B cell (primary cell): ENCODE measurements around the gene CASKIN1. TPM values are rescaled to one million over a fixed set of nuclear protein-coding genes. Genes with fewer than 3 reads are reported as not detected.

Experiments used
- ATAC-seq: fragments of 200-7000 bp; cut with Tn5 transposase; one replicate; pipeline ENCODE4 v1.10.0; 2021; ENCODE audit warnings: low read depth, mild to moderate bottlenecking, moderate number of reproducible peaks, moderate library complexity
- CTCF ChIA-PET: fragments of 350-600 bp; sonication (Branson Sonifier 250); formaldehyde crosslinking; loops from one replicate; lab custom pipeline; 2021; ENCODE audit warnings: antibody characterized with exemption, inconsistent platforms; lab: Charles Lee
- POLR2A ChIA-PET: fragments of 350-600 bp; sonication (Branson Sonifier 250); formaldehyde crosslinking; loops from one replicate; lab custom pipeline; 2021; ENCODE audit warnings: antibody characterized with exemption; lab: Charles Lee
- DNase-seq: peaks from one replicate; pipeline ENCODE4 v3.0.0; 2013
- H2AFZ ChIP-seq: 2 replicates; pipeline ENCODE4 v1.6.1; 2012; ENCODE audit warnings: mild to moderate bottlenecking, low read depth, low read length; ENCODE audit not compliant: insufficient read depth, poor library complexity, severe bottlenecking
- H3K27ac ChIP-seq, 2 donors: 1 replicate in 1 of 2; 2 replicates in 1 of 2; pipeline ENCODE4 v1.5.1; 2012 to 2013; ENCODE audit warnings: low read length in 2 of 2, mild to moderate bottlenecking in 2 of 2, moderate library complexity in 1 of 2
- H3K27me3 ChIP-seq, 4 experiments: fragments of 200-600 bp in 1 of 4; sonication (generic) in 1 of 4; replicated peaks in 1 of 4; 1 replicate in 2 of 4; 2 replicates in 2 of 4; pipeline versions ENCODE4 v1.6.1 to v1.7.0; 2013 to 2016; ENCODE audit warnings: low read length in 3 of 4, mild to moderate bottlenecking in 2 of 4, mixed read lengths in 1 of 4, moderate library complexity in 1 of 4; ENCODE audit not compliant: insufficient read depth in 4 of 4, control insufficient read depth in 3 of 4; ENCODE audit errors: control extremely low read depth in 1 of 4
- H3K36me3 ChIP-seq, 2 experiments: replicated peaks in 1 of 2; 1 replicate in 1 of 2; 2 replicates in 1 of 2; pipeline versions ENCODE4 v1.6.1 to v1.7.1; 2013; ENCODE audit warnings: low read length in 1 of 2; ENCODE audit not compliant: insufficient read depth in 2 of 2, control insufficient read depth in 1 of 2; ENCODE audit errors: control extremely low read depth in 1 of 2, extremely low read depth in 1 of 2
- H3K4me1 ChIP-seq, 2 donors: fragments of 200-600 bp in 1 of 2; sonication (generic) in 1 of 2; 1 replicate in 1 of 2; 2 replicates in 1 of 2; pipeline versions ENCODE4 v1.5.1 to v1.6.1; 2013 to 2017; ENCODE audit warnings: low read length in 2 of 2; ENCODE audit not compliant: control insufficient read depth in 2 of 2, insufficient read depth in 2 of 2
- H3K4me2 ChIP-seq: replicated peaks from 2 replicates; pipeline ENCODE3; 2012; ENCODE audit warnings: mild to moderate bottlenecking, low read depth, low read length; ENCODE audit not compliant: poor library complexity, severe bottlenecking
- H3K4me3 ChIP-seq, 5 experiments: fragments of 200-600 bp in 1 of 5; sonication (generic) in 1 of 5; 1 replicate in 3 of 5; 2 replicates in 2 of 5; pipeline versions ENCODE4 v1.5.1 to v1.7.0; 2011 to 2016; ENCODE audit warnings: low read length in 4 of 5, mild to moderate bottlenecking in 4 of 5, low read depth in 2 of 5, control low read depth in 1 of 5, moderate library complexity in 1 of 5; ENCODE audit not compliant: insufficient read depth in 1 of 5; ENCODE audit errors: control extremely low read depth in 1 of 5, extremely low read depth in 1 of 5
- H3K79me2 ChIP-seq: fragments of 200-600 bp; sonication (generic); one replicate; pipeline ENCODE4 v1.6.0; 2016; ENCODE audit warnings: low read length; ENCODE audit not compliant: control insufficient read depth, insufficient read depth
- H3K9ac ChIP-seq: fragments of 200-600 bp; sonication (generic); 2 replicates; pipeline ENCODE4 v1.6.1; 2017; ENCODE audit warnings: mild to moderate bottlenecking, low read length, moderate library complexity
- H3K9me3 ChIP-seq, 3 donors: one replicate each; pipeline versions ENCODE4 v1.6.1 to v1.7.1; 2013; ENCODE audit warnings: low read length in 2 of 3; ENCODE audit not compliant: control insufficient read depth in 2 of 3, insufficient read depth in 1 of 3; ENCODE audit errors: control extremely low read depth in 1 of 3
- H4K20me1 ChIP-seq: 2 replicates; pipeline ENCODE4 v1.6.0; 2012; ENCODE audit warnings: mild to moderate bottlenecking, low read length; ENCODE audit not compliant: insufficient read depth, control insufficient read depth, poor library complexity, severe bottlenecking
- H3K27ac Mint-ChIP-seq: one replicate; pipeline ENCODE4 v1.8.0; 2021; ENCODE audit warnings: mixed read lengths
- H3K27me3 Mint-ChIP-seq: one replicate; pipeline ENCODE4 v1.8.0; 2021; ENCODE audit warnings: mixed read lengths
- H3K4me1 Mint-ChIP-seq: one replicate; pipeline ENCODE4 v1.8.0; 2021; ENCODE audit warnings: mixed read lengths
- H3K4me3 Mint-ChIP-seq: one replicate; pipeline ENCODE4 v1.8.0; 2021; ENCODE audit warnings: mixed read lengths
- H3K9me3 Mint-ChIP-seq: one replicate; pipeline ENCODE4 v1.8.0; 2022; ENCODE audit warnings: mixed read lengths; ENCODE audit not compliant: insufficient read depth
- CTCF ChIP-seq: fragments of 200-600 bp; IDR thresholded peaks from one replicate; pipeline ENCODE4 v1.8.0; 2022; ENCODE audit warnings: antibody characterized with exemption, mild to moderate bottlenecking
- EZH2 ChIP-seq: IDR thresholded peaks from 2 replicates; pipeline ENCODE4 v1.6.1; 2012; ENCODE audit warnings: borderline replicate concordance, low read depth, mild to moderate bottlenecking, moderate library complexity, low read length; ENCODE audit not compliant: insufficient read depth, poor library complexity, severe bottlenecking
- WGBS: methylation state at CpG from one replicate; pipeline ENCODE4 v1.1.5; 2013; ENCODE audit warnings: missing lambda C conversion rate; ENCODE audit not compliant: insufficient coverage; 5-methylcytosine and 5-hydroxymethylcytosine counted together
- intact Hi-C: fragments of 100-400 bp; cut with micrococcal nuclease; formaldehyde crosslinking; loops from one replicate; pipeline ENCODE4 v1.10.0; 2022
- polyA plus RNA-seq: library from polyadenylated mRNA; depleted of rRNA; stranded (reverse); fragments of >200 nt; gene quantifications from 2 replicates; pipeline ENCODE4 v1.2.3, GENCODE V29; 2012
- total RNA-seq, 2 donors: library from RNA; stranded (reverse); fragments of 120-200 nt in 1 of 2; gene quantifications; 1 replicate in 1 of 2; 2 replicates in 1 of 2; pipeline versions ENCODE4 v1.2.3 to v1.2.4, GENCODE V29; 2013 to 2022

The CASKIN1 gene
- total and polyA plus RNA-seq, 2 donors (not counting 1 experiment from before 2014, with no cell fraction given), result 0.01 TPM; not detected in 1

DNA sequence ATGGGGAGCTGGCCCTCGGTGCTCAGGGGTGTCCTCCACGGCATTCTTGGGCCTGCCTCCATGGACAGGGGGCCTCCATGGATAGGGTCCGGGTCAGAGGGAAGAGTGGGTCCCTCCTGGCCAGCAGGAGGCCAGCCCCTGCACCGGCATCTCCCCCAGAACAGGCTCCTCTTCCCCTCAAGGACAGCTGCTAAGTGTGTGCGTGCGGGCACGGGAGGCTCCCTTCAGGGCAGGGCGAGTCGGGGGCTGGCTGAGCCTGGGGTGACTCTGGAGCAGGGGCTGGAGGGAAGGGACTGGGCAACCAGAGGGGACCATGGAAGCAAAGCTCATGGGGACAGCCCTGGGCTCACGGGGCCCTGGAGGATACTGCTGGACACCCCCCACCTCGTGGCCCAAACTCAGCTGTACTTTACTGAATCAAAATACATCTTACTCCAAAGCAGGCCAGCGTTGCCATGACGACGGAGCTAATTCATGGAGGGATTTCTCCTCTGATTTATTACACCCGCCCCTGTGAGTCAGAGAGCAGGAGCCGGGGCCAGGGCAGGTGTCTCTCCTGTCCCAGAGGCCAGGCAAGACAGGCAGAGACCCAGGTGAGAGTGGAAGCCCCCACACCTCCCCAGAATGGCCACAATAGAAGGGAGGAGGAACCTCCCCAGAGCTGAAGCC lies 2.1 kb downstream of the CASKIN1 start:
- H3K4me1 Mint-ChIP-seq, result peaks cover 10% of the 10 kb centered on the region
- peaks cover 12 to 22% of the 10 kb centered on the region in 2 donors for H3K4me1 ChIP-seq
- peaks cover 28% of the 10 kb centered on the region for H3K27me3 Mint-ChIP-seq
- no peak overlapping the region for H3K9ac ChIP-seq
- H3K79me2 ChIP-seq, result no peaks in the 10 kb centered on the region
- peak overlapping the region; percentile 78 for H3K4me3 Mint-ChIP-seq
- no peak overlapping the region for H3K4me3 ChIP-seq
- CTCF ChIA-PET, result interaction anchor here (0.6 to 4.7 kb wide), 28 partner anchors 10 to 325 kb away, joined by 3 to 71 read pairs (median 4); partner anchors contain the start of genes AMDHD2, ATP6V0C, BRICD5 and CCNF
- no peak overlapping the region for H3K4me2 ChIP-seq
- no peaks in the 10 kb centered on the region for H4K20me1 ChIP-seq
- POLR2A ChIA-PET, result interaction anchor here (1.0 to 1.1 kb wide), 2 partner anchors 11 to 307 kb away, joined by 3 read pairs; partner anchors contain the start of gene MLST8
- DNase-seq (no peak), ATAC-seq (no peak)
- no peak overlapping the region for H3K27ac ChIP-seq
- peaks cover 0 to 50% (median 20%) of the 10 kb centered on the region in 4 experiments for H3K27me3 ChIP-seq
- H3K36me3 ChIP-seq, result no peaks in the 10 kb centered on the region
- peaks cover 0 to 6% (median 0%) of the 10 kb centered on the region in 3 donors for H3K9me3 ChIP-seq
- no peak for TF ChIP-seq EZH2
- no peak for TF ChIP-seq CTCF
- no peaks in the 10 kb centered on the region for H3K9me3 Mint-ChIP-seq
- WGBS, result 75% methylated on average over 14 of the region's 16 CpGs
- no peak overlapping the region for H3K27ac Mint-ChIP-seq
- intact Hi-C loops, result loop anchor here (10.0 kb wide), 2 partner anchors 151 to 411 kb away; partner anchors contain the start of gene ABCA3
- H2AFZ ChIP-seq, result no peak overlapping the region

DNA sequence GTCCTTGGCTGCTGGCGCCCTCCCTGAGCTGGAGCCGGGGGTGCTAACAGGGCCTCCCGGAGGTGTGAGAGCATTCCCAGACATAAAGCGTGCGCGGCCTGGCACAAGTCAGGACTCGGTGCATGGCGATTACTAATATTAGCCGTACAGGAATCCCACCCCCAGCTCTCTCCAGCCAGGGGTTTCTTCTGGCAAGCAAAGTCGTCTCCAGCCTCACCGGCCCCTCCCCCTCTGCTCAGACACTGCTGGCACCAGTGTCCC lies 5.0 kb downstream of the CASKIN1 start:
- intact Hi-C loops, result loop anchor here (10.0 kb wide), 2 partner anchors 153 to 413 kb away; partner anchors contain the start of gene ABCA3
- H3K9ac ChIP-seq, result no peak overlapping the region
- H3K4me3 ChIP-seq, result no peak overlapping the region
- H3K36me3 ChIP-seq, result no peaks in the 10 kb centered on the region
- H3K27ac Mint-ChIP-seq, result no peak overlapping the region
- peaks cover 7% of the 10 kb centered on the region for H3K4me1 Mint-ChIP-seq
- POLR2A ChIA-PET, result no interaction called here
- TF ChIP-seq EZH2, result no peak
- TF ChIP-seq CTCF, result no peak
- no peak for DNase-seq
- no peaks in the 10 kb centered on the region for H4K20me1 ChIP-seq
- ATAC-seq, result no peak
- CTCF ChIA-PET, result no interaction called here
- H3K27me3 Mint-ChIP-seq, result peaks cover 12% of the 10 kb centered on the region
- peaks cover 0 to 6% (median 0%) of the 10 kb centered on the region in 3 donors for H3K9me3 ChIP-seq
- no peak overlapping the region for H2AFZ ChIP-seq
- H3K4me1 ChIP-seq, result peaks cover 12 to 15% of the 10 kb centered on the region in 2 donors
- no peaks in the 10 kb centered on the region for H3K79me2 ChIP-seq
- H3K9me3 Mint-ChIP-seq, result no peaks in the 10 kb centered on the region
- 93% methylated on average over 11 of the region's 11 CpGs for WGBS
- H3K27me3 ChIP-seq, result peaks cover 0 to 27% (median 13%) of the 10 kb centered on the region in 4 experiments
- no peak overlapping the region for H3K4me2 ChIP-seq
- no peak overlapping the region for H3K4me3 Mint-ChIP-seq
- no peak overlapping the region for H3K27ac ChIP-seq
